HepG2 (cell line): ENCODE data around the gene DYNC2H1. TPM values are rescaled to one million over a fixed set of nuclear protein-coding genes. Genes with fewer than 3 reads are reported as not detected.

Source experiments
- ATAC-seq: fragments of 200-7000 bp; cut with Tn5 transposase; 3 replicates; pipeline ENCODE4 v1.9.1; 2020; ENCODE audit warnings: mild to moderate bottlenecking, moderate library complexity
- BruUV-seq: library from RNA; stranded (reverse); fragments of 400-500 nt; replicated peaks from 2 replicates; lab custom pipeline; 2021; lab: Mats Ljungman, UMichigan
- CTCF ChIA-PET: fragments of 300-600 bp; formaldehyde crosslinking; extraction: SDS; loops from one replicate; lab custom pipeline; 2021; ENCODE audit warnings: low total read pairs, inconsistent platforms, low intra/inter-chr PET ratio; lab: Yijun Ruan, JAX
- POLR2A ChIA-PET: fragments of 350-600 bp; sonication (Branson Sonifier 250); formaldehyde crosslinking; loops from one replicate; lab custom pipeline; 2020; ENCODE audit warnings: antibody characterized with exemption, inconsistent platforms; lab: Yijun Ruan, JAX
- DNase-seq: peaks from one replicate; pipeline ENCODE4 v3.0.0-alpha.2; 2015; ENCODE audit warnings: low spot score
- FAIRE-seq: peaks from 3 replicates; lab custom pipeline; 2011; peaks lifted over from hg19 to GRCh38; lab: Jason Lieb, UNC
- H2AFZ ChIP-seq: one replicate; pipeline ENCODE4 v1.6.1; 2011; ENCODE audit warnings: low read length, inconsistent platforms
- H3K27ac ChIP-seq: fragments of 300-600 bp; 3 replicates; pipeline ENCODE4 v1.8.0; 2011; ENCODE audit warnings: mixed run types, mild to moderate bottlenecking, mixed read lengths, low read length, inconsistent platforms; ENCODE audit not compliant: insufficient read depth; ENCODE audit errors: extremely low read length
- H3K27me3 ChIP-seq, 2 experiments: fragments of 200-600 bp in 1 of 2; 2 replicates in 1 of 2; 3 replicates in 1 of 2; pipeline versions ENCODE4 v1.6.0 to v1.8.0; 2011; ENCODE audit warnings: low read length in 2 of 2, mild to moderate bottlenecking in 2 of 2, moderate library complexity in 2 of 2, inconsistent platforms in 1 of 2; ENCODE audit not compliant: insufficient read depth in 2 of 2, control insufficient read depth in 1 of 2
- H3K36me3 ChIP-seq, 2 experiments: fragments of 200-600 bp in 1 of 2; replicated peaks in 1 of 2; 2 replicates in 1 of 2; 3 replicates in 1 of 2; pipeline versions ENCODE4 v1.5.1 to v1.8.0; 2011; ENCODE audit warnings: low read length in 2 of 2, inconsistent platforms in 1 of 2; ENCODE audit not compliant: insufficient read depth in 2 of 2, control insufficient read depth in 1 of 2
- H3K4me1 ChIP-seq: 2 replicates; pipeline ENCODE4 v1.5.1; 2012; ENCODE audit warnings: low read length, inconsistent platforms; ENCODE audit not compliant: insufficient read depth
- H3K4me2 ChIP-seq: 2 replicates; pipeline ENCODE4 v1.6.0; 2011; ENCODE audit warnings: low read depth, low read length, inconsistent platforms
- H3K4me3 ChIP-seq, 3 experiments: fragments of 200-600 bp in 1 of 3; sonication (generic), shearing (Covaris generic) in 1 of 3; replicated peaks in 1 of 3; 2 replicates each; pipeline ENCODE4 v1.5.1; 2011 to 2016; ENCODE audit warnings: low read length in 3 of 3, inconsistent platforms in 2 of 3, low read depth in 2 of 3, mild to moderate bottlenecking in 2 of 3, control low read depth in 1 of 3, mixed read lengths in 1 of 3; ENCODE audit not compliant: insufficient read depth in 1 of 3
- H3K79me2 ChIP-seq: one replicate; pipeline ENCODE4 v1.6.1; 2011; ENCODE audit warnings: low read length, inconsistent platforms; ENCODE audit not compliant: insufficient read depth
- H3K9ac ChIP-seq: 2 replicates; pipeline ENCODE4 v1.6.0; 2011; ENCODE audit warnings: mild to moderate bottlenecking, low read depth, low read length, inconsistent platforms; ENCODE audit not compliant: insufficient read depth
- H3K9me3 ChIP-seq: 2 replicates; pipeline ENCODE4 v1.5.1; 2012; ENCODE audit warnings: mild to moderate bottlenecking, low read length
- H4K20me1 ChIP-seq: 2 replicates; pipeline ENCODE4 v1.6.0; 2011; ENCODE audit warnings: inconsistent platforms, mild to moderate bottlenecking, low read length, moderate library complexity; ENCODE audit not compliant: insufficient read depth
- IKZF1 ChIP-seq: fragments of 450-650 bp; IDR thresholded peaks from 2 replicates; pipeline ENCODE4 v1.7.1; 2016
- NFKB2 ChIP-seq: sonication (generic); formaldehyde crosslinking; IDR thresholded peaks from 2 replicates; pipeline ENCODE4 v1.4.0; 2020; ENCODE audit warnings: missing genetic modification reagents, borderline replicate concordance
- PHF5A ChIP-seq: IDR thresholded peaks from one replicate; pipeline ENCODE4 v1.6.1; 2018; ENCODE audit warnings: low read depth, missing genetic modification reagents; ENCODE audit not compliant: unreplicated experiment
- PHF8 ChIP-seq: sonication (generic); formaldehyde crosslinking; IDR thresholded peaks from 2 replicates; pipeline ENCODE4 v1.5.0; 2020; ENCODE audit warnings: missing genetic modification reagents
- REL ChIP-seq: sonication (generic); formaldehyde crosslinking; conservative IDR thresholded peaks from 2 replicates; pipeline ENCODE4 v1.8.0; 2022; ENCODE audit warnings: mild to moderate bottlenecking, missing genetic modification reagents, moderate library complexity
- SRF ChIP-seq: IDR thresholded peaks from 2 replicates; pipeline ENCODE4 v1.6.1; 2011; ENCODE audit warnings: mild to moderate bottlenecking, low read depth, low read length, moderate library complexity
- ZFP82 ChIP-seq: sonication (generic); formaldehyde crosslinking; IDR thresholded peaks from 2 replicates; pipeline ENCODE4 v1.5.1; 2020; ENCODE audit warnings: mild to moderate bottlenecking, missing genetic modification reagents, borderline replicate concordance
- ZFP90 ChIP-seq: sonication (generic); formaldehyde crosslinking; IDR thresholded peaks from 2 replicates; pipeline ENCODE4 v1.8.0; 2022; ENCODE audit warnings: missing genetic modification reagents, mild to moderate bottlenecking, inconsistent platforms, borderline replicate concordance
- ZGPAT ChIP-seq: IDR thresholded peaks from 2 replicates; pipeline ENCODE4 v1.6.1; 2016; ENCODE audit warnings: mild to moderate bottlenecking
- ZNF256 ChIP-seq: sonication (generic); formaldehyde crosslinking; conservative IDR thresholded peaks from 2 replicates; pipeline ENCODE4 v1.4.0; 2020; ENCODE audit warnings: missing genetic modification reagents
- ZNF383 ChIP-seq: sonication (generic); formaldehyde crosslinking; IDR thresholded peaks from 2 replicates; pipeline ENCODE4 v1.4.0; 2020; ENCODE audit warnings: missing genetic modification reagents, mild to moderate bottlenecking, borderline replicate concordance
- ZNF512 ChIP-seq: sonication (generic); formaldehyde crosslinking; IDR thresholded peaks from 2 replicates; pipeline ENCODE4 v1.4.0; 2020; ENCODE audit warnings: mild to moderate bottlenecking, missing genetic modification reagents
- ZNF569 ChIP-seq: sonication (generic); formaldehyde crosslinking; IDR thresholded peaks from 2 replicates; pipeline ENCODE4 v1.5.0; 2020; ENCODE audit warnings: mild to moderate bottlenecking, missing genetic modification reagents, moderate library complexity, borderline replicate concordance
- ZNF75D ChIP-seq: sonication (generic); formaldehyde crosslinking; IDR thresholded peaks from 2 replicates; pipeline ENCODE4 v1.8.1; 2023; ENCODE audit warnings: missing genetic modification reagents, mild to moderate bottlenecking, borderline replicate concordance
- WGBS: methylation state at CpG from one replicate; pipeline ENCODE4 v1.1.6; 2017; ENCODE audit warnings: low lambda C conversion rate; 5-methylcytosine and 5-hydroxymethylcytosine counted together
- in situ Hi-C: cut with HindIII; loops from 2 replicates; pipeline ENCODE4 v1.10.0; 2017; ENCODE audit warnings: low pct_unique_long_range_greater_than_20kb; ENCODE audit not compliant: extremely low pct_ligation_motif_present
- intact Hi-C: fragments of 100-400 bp; cut with micrococcal nuclease; formaldehyde crosslinking; loops from one replicate; pipeline ENCODE4 v1.10.0; 2022; ENCODE audit not compliant: unreplicated experiment
- polyA plus RNA-seq, 8 experiments: library from polyadenylated mRNA; depleted of rRNA in 3 of 8; stranded (reverse) in 7 of 8; unstranded in 1 of 8; fragments of >200 nt; fragmentation: Illumina TruSeq in 4 of 8; extraction: Trizol in 4 of 8; gene quantifications; 2 replicates each; pipeline versions ENCODE4 v1.2.1 to v1.2.3, GENCODE V29; 2011 to 2016; ENCODE audit warnings: low read depth in 4 of 8, missing spikeins in 1 of 8, mixed read lengths in 1 of 8; ENCODE audit not compliant: insufficient read depth in 1 of 8
- total RNA-seq, 5 experiments: library from RNA; depleted of rRNA; stranded (reverse); fragments of >200 nt; fragmentation: Illumina TruSeq; extraction: Trizol; gene quantifications; 2 replicates each; pipeline ENCODE4 v1.2.3, GENCODE V29; 2016; ENCODE audit warnings: low read depth in 1 of 5
- TF ChIP-seq, protein P1 (sequence below): sonication (generic); formaldehyde crosslinking; IDR thresholded peaks from 2 replicates; pipeline ENCODE4 v1.8.0; 2023; ENCODE audit warnings: mild to moderate bottlenecking, missing genetic modification reagents
- TF ChIP-seq, protein P2 (sequence below): sonication (generic); formaldehyde crosslinking; conservative IDR thresholded peaks from 2 replicates; pipeline ENCODE4 v1.8.0; 2022; ENCODE audit warnings: mild to moderate bottlenecking, moderate library complexity, missing genetic modification reagents

Gene DYNC2H1
- total and polyA plus RNA-seq, 2 of the 13 experiments (the other 11 are each of a cell fraction or from before 2014, with no cell fraction given): 0.49 to 0.66 TPM

DNA sequence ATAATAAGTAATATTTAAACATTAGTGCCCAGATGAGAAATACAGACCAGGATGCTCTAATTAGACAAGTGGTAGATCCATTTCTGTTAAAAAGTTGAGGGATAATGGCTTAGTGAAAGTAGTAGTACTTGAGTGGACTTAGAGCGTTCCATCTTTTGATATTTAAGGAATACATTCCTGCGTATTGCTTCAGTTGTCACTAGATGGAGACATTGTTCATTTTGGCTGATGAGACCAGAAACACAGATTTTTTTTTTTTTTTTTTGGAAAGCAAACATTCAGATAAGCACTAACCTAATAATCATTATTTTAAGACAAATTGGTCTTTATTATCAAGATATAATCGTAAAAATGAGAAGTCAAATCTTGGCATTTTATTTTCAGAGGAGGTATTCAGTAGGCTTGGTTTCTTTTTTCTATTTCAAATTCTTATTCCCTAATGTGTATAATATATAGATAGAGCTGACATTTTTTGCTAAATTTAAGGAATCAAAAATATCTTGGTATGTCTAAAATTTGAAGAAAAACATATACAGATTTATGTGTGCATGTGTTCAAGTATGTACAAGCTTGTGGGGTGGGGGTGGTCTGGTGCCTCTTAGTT, 92.9 kb downstream of the DYNC2H1 start (continued):
- no peak for TF ChIP-seq ZGPAT (CRISPR knock-in tag)
- TF ChIP-seq, all 625 proteins: peak for 4

DNA sequence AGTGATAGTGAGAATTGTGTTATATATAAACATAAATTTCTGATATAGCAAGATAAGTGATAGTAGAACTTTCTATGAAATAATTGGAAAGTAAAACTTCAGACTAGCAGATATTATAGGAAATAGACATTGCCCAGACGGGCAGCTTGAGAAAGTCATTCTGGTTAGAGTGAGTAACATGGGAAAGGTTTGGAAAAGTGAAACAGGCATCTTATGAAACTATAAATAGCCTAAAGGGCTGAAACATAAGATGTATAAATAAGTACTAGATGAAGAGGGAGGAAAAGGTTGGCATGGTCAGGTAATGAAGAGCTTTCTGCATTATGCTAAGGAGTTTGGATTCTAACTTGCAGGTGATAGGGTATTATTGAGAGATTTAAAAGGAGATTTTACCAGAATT, 101.3 kb downstream of the DYNC2H1 start:
- Histone ChIP-seq H3K9ac (no peak overlapping the region), H3K79me2 (no peaks in the 10 kb centered on the region), H3K4me3 (no peak overlapping the region), H3K27ac (no peak overlapping the region), H4K20me1 (no peaks in the 10 kb centered on the region), H3K36me3 (no peaks in the 10 kb centered on the region), H2AFZ (no peak overlapping the region), H3K27me3 (no peaks in the 10 kb centered on the region; a peak in 1 of 5 replicates), H3K4me2 (no peak overlapping the region), H3K4me1 (no peaks in the 10 kb centered on the region), H3K9me3 (no peaks in the 10 kb centered on the region)
- no TSS peak for BruUV-seq
- CTCF ChIA-PET: no interaction called here
- POLR2A ChIA-PET: no interaction called here
- 31% methylated on average over 1 of the region's 1 CpG for WGBS
- DNase-seq (no peak), FAIRE-seq (no peak), ATAC-seq (no peak)
- in situ Hi-C loops: no loop called here
- intact Hi-C loops: no loop called here
- TF ChIP-seq NFKB2 (no peak), REL (CRISPR knock-in tag) (no peak), ZNF383 (CRISPR knock-in tag) (no peak), ZNF256 (CRISPR knock-in tag) (no peak), IKZF1 (no peak), ZNF75D (CRISPR knock-in tag) (no peak), PHF8 (CRISPR knock-in tag) (no peak), ZFP82 (CRISPR knock-in tag) (no peak), SRF (no peak), PHF5A (CRISPR knock-in tag) (no peak), ZNF569 (no peak), ZFP90 (no peak), ZNF512 (CRISPR knock-in tag) (no peak)
- TF ChIP-seq, protein P1, sequence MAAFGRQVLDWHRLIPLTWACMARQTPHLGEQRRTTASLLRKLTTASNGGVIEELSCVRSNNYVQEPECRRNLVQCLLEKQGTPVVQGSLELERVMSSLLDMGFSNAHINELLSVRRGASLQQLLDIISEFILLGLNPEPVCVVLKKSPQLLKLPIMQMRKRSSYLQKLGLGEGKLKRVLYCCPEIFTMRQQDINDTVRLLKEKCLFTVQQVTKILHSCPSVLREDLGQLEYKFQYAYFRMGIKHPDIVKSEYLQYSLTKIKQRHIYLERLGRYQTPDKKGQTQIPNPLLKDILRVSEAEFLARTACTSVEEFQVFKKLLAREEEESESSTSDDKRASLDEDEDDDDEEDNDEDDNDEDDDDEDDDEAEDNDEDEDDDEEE (CRISPR knock-in tag): no peak
- TF ChIP-seq, protein P2, sequence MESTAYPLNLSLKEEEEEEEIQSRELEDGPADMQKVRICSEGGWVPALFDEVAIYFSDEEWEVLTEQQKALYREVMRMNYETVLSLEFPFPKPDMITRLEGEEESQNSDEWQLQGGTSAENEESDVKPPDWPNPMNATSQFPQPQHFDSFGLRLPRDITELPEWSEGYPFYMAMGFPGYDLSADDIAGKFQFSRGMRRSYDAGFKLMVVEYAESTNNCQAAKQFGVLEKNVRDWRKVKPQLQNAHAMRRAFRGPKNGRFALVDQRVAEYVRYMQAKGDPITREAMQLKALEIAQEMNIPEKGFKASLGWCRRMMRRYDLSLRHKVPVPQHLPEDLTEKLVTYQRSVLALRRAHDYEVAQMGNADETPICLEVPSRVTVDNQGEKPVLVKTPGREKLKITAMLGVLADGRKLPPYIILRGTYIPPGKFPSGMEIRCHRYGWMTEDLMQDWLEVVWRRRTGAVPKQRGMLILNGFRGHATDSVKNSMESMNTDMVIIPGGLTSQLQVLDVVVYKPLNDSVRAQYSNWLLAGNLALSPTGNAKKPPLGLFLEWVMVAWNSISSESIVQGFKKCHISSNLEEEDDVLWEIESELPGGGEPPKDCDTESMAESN (CRISPR knock-in tag): no peak
